Gastrocnemius medialis (tissue), 4 donors: ENCODE data around the gene GAPDH. TPM values are rescaled to one million over a fixed set of nuclear protein-coding genes. Genes with fewer than 3 reads are reported as not detected.
A peak's percentile ranks its signal among the peaks of the same experiment; 100 is the strongest.
"Not testable (repeated sequence)": the region's sequence is repeated elsewhere in the genome, so short reads cannot be mapped to it uniquely, and the experiment has no call there.

Experiments
- ATAC-seq, 2 donors: fragments of 150-250 bp; one replicate each; pipeline ENCODE4 v1.9.1; 2016
- DNase-seq, 2 donors: peaks; one replicate each; pipeline ENCODE4 v3.0.0-alpha.2; 2019
- H3K27ac ChIP-seq, 4 donors: fragments of 200-600 bp; sonication (generic); 1 replicate in 1 of 4; 2 replicates in 3 of 4; pipeline ENCODE4 v1.5.1; 2016 to 2018; ENCODE audit warnings: mild to moderate bottlenecking in 2 of 4, moderate library complexity in 1 of 4
- H3K27me3 ChIP-seq, 3 donors: fragments of 200-600 bp; sonication (generic) in 2 of 3; 1 replicate in 1 of 3; 2 replicates in 2 of 3; pipeline versions ENCODE4 v1.5.1 to v1.6.0; 2016 to 2019; ENCODE audit warnings: mild to moderate bottlenecking in 1 of 3, moderate library complexity in 1 of 3
- H3K36me3 ChIP-seq, 2 donors: fragments of 200-600 bp; sonication (generic) in 1 of 2; one replicate each; pipeline ENCODE4 v1.5.1; 2017 to 2018
- H3K4me1 ChIP-seq, 2 donors: fragments of 200-600 bp; sonication (generic) in 1 of 2; one replicate each; pipeline ENCODE4 v1.5.1; 2016 to 2017; ENCODE audit warnings: mild to moderate bottlenecking in 2 of 2
- H3K4me3 ChIP-seq, 4 donors: fragments of 200-600 bp; sonication (generic) in 3 of 4; 1 replicate in 1 of 4; 2 replicates in 3 of 4; pipeline ENCODE4 v1.5.1; 2016 to 2019; ENCODE audit warnings: mild to moderate bottlenecking in 2 of 4
- H3K9me3 ChIP-seq, 3 donors: fragments of 200-600 bp; sonication (generic) in 2 of 3; 1 replicate in 1 of 3; 2 replicates in 2 of 3; pipeline ENCODE4 v1.5.1; 2016 to 2019
- CTCF ChIP-seq, 5 experiments: fragments of 450-650 bp in 3 of 5; fragments of 200-600 bp in 2 of 5; sonication (generic) in 2 of 5; IDR thresholded peaks in 4 of 5; conservative IDR thresholded peaks in 1 of 5; 1 replicate in 4 of 5; 2 replicates in 1 of 5; pipeline ENCODE4 v1.5.1; 2016 to 2019; ENCODE audit warnings: antibody characterized with exemption in 5 of 5, mild to moderate bottlenecking in 3 of 5, moderate library complexity in 3 of 5
- POLR2A ChIP-seq, 2 donors: fragments of 450-650 bp; IDR thresholded peaks; one replicate each; pipeline ENCODE4 v1.6.1; 2017; ENCODE audit warnings: antibody characterized with exemption in 2 of 2, mild to moderate bottlenecking in 2 of 2, moderate library complexity in 2 of 2
- in situ Hi-C, 4 donors: fragments of 200-750 bp; cut with MboI; loops; one replicate each; pipeline versions ENCODE4 v1.15.0 to v1.8.0; 2017; ENCODE audit warnings: low sequenced_read_pairs in 4 of 4
- intact Hi-C: fragments of 100-400 bp; cut with DNase I; formaldehyde crosslinking; loops from one replicate; pipeline ENCODE4 v1.15.1; 2023; ENCODE audit warnings: low total_unique reads
- total RNA-seq, 4 donors: library from RNA; depleted of rRNA; stranded (reverse); fragments of >200 nt; gene quantifications; one replicate each; pipeline versions ENCODE4 v1.1.0 to v1.2.3, GENCODE V29; 2016

GAPDH gene
- total RNA-seq, 4 donors from 2014 or later, result 11,241 to 15,891 (median 13,472) TPM

GRCh38 chr12:6492838-6493496 is 41.4 kb upstream of the GAPDH start, which contains the start of gene MRPL51:
Gene MRPL51 (minus strand): TSS chr12:6493262. CDS start chr12:6493136, 126 bp downstream.
- no peak for TF ChIP-seq CTCF (IDR thresholded peaks at IDR 0.05 in 4 of 5, conservative IDR thresholded peaks at IDR 0.05 in 1 of 5)
- TF ChIP-seq POLR2A (IDR thresholded peaks at IDR 0.05), result peak; percentile 79 to 86
- peak; percentile 94 to 96 for DNase-seq
- intact Hi-C loops, result loop anchor here (1.0 to 10.0 kb wide), 4 partner anchors 22 to 192 kb away; partner anchors contain the start of genes GAPDH and ZNF384
- in situ Hi-C loops, result loop anchor here in 1 of 4 donors (5.0 kb wide), 1 partner anchor 39 kb away; the partner anchor contains the start of gene GAPDH
- H3K9me3 ChIP-seq, result no peaks in the 10 kb centered on the region
- peak within 1 kb of the TSS; percentile 81 to 99 (median 88) for H3K4me3 ChIP-seq
- H3K36me3 ChIP-seq, result peaks cover 4 to 34% of the 10 kb centered on the region in 2 donors
- peak; percentile 88 to 94 for ATAC-seq
- no peaks in the 10 kb centered on the region for H3K27me3 ChIP-seq
- peak within 1 kb of the TSS; percentile 93 to 100 (median 98) for H3K27ac ChIP-seq
- H3K4me1 ChIP-seq, result peaks cover 21 to 27% of the 10 kb centered on the region in 2 donors

- DNase-seq, result peak; percentile 94 to 95
- in situ Hi-C loops, result loop anchor here in 1 of 4 donors (5.0 kb wide), 1 partner anchor 39 kb away; the partner anchor contains the start of gene GAPDH
- peak; percentile 65 to 89 for TF ChIP-seq POLR2A (IDR thresholded peaks at IDR 0.05)
- peak; percentile 54 to 79 (median 60) for TF ChIP-seq CTCF (IDR thresholded peaks at IDR 0.05 in 4 of 5, conservative IDR thresholded peaks at IDR 0.05 in 1 of 5)
- peaks cover 4 to 41% of the 10 kb centered on the region in 2 donors for H3K36me3 ChIP-seq
- H3K9me3 ChIP-seq, result no peaks in the 10 kb centered on the region
- intact Hi-C loops, result loop anchor here (1.0 to 10.0 kb wide), 4 partner anchors 22 to 191 kb away; partner anchors contain the start of genes GAPDH and ZNF384
- peaks cover 21 to 27% of the 10 kb centered on the region in 2 donors for H3K4me1 ChIP-seq
- peak within 1 kb of the TSS; percentile 93 to 100 (median 98) for H3K27ac ChIP-seq
- H3K27me3 ChIP-seq, result no peaks in the 10 kb centered on the region
- peak; percentile 90 to 92 for ATAC-seq
- H3K4me3 ChIP-seq, result peak within 1 kb of the TSS; percentile 81 to 99 (median 88)
Observed at GRCh38 chr12:6493497-6494257, 40.6 kb upstream of the GAPDH start, which contains the start of gene NCAPD2. Gene NCAPD2 (plus strand): TSS chr12:6494102. CDS start chr12:6495099, 997 bp downstream.

GRCh38 chr12:6494258-6494743 is 40.0 kb upstream of the GAPDH start:
- no peak for TF ChIP-seq CTCF (IDR thresholded peaks at IDR 0.05 in 4 of 5, conservative IDR thresholded peaks at IDR 0.05 in 1 of 5)
- no peak for DNase-seq
- H3K36me3 ChIP-seq, result peaks cover 4 to 47% of the 10 kb centered on the region in 2 donors

GRCh38 chr12:6494968-6495367 is 39.3 kb upstream of the GAPDH start:
- intact Hi-C loops, result loop anchor here (5.0 to 10.0 kb wide), 2 partner anchors 158 to 190 kb away; partner anchors contain the start of gene ZNF384
- no peak for ATAC-seq
- H3K36me3 ChIP-seq, result peaks cover 4 to 53% of the 10 kb centered on the region in 2 donors

More at GRCh38 chr12:6494258-6494743, 40.0 kb upstream of the GAPDH start:
- H3K4me1 ChIP-seq, result peaks cover 21 to 27% of the 10 kb centered on the region in 2 donors
- in situ Hi-C loops (loop anchor here in 1 of 4 donors (5.0 kb wide), 1 partner anchor 38 kb away; the partner anchor contains the start of gene GAPDH), intact Hi-C loops (loop anchor here (5.0 to 10.0 kb wide), 2 partner anchors 157 to 190 kb away; partner anchors contain the start of gene ZNF384)
- no peaks in the 10 kb centered on the region for H3K9me3 ChIP-seq
- no peaks in the 10 kb centered on the region for H3K27me3 ChIP-seq
- peak overlapping the region; percentile 51 to 100 (median 98) for H3K27ac ChIP-seq
- no peak for ATAC-seq
- peak overlapping the region; percentile 65 to 99 (median 84) for H3K4me3 ChIP-seq

GRCh38 chr12:6497291-6497690 is 37.0 kb upstream of the GAPDH start:
- DNase-seq, H3K4me3 ChIP-seq, H3K27ac ChIP-seq, H3K27me3 ChIP-seq, ATAC-seq, in situ Hi-C loops, H3K9me3 ChIP-seq: not testable (repeated sequence)
- Histone ChIP-seq H3K4me1 (peaks cover 18 to 21% of the 10 kb centered on the region in 2 donors), H3K36me3 (peaks cover 0 to 45% of the 10 kb centered on the region in 2 donors)
- intact Hi-C loops, result loop anchor here (10.0 kb wide), 1 partner anchor 188 kb away; the partner anchor contains the start of gene ZNF384

More at GRCh38 chr12:6494968-6495367, 39.3 kb upstream of the GAPDH start:
- in situ Hi-C loops, result loop anchor here in 1 of 4 donors (5.0 kb wide), 1 partner anchor 37 kb away; the partner anchor contains the start of gene GAPDH
- H3K9me3 ChIP-seq, result no peaks in the 10 kb centered on the region
- DNase-seq, result no peak
- peaks cover 21 to 27% of the 10 kb centered on the region in 2 donors for H3K4me1 ChIP-seq
- no peak overlapping the region for H3K27ac ChIP-seq
- H3K4me3 ChIP-seq, result peak overlapping the region in 2 of 4 donors; percentile 65 to 81
- TF ChIP-seq CTCF (IDR thresholded peaks at IDR 0.05 in 4 of 5, conservative IDR thresholded peaks at IDR 0.05 in 1 of 5) (no peak), POLR2A (IDR thresholded peaks at IDR 0.05) (no peak)
- no peaks in the 10 kb centered on the region for H3K27me3 ChIP-seq
